ENCODE data around the gene ITGB6.

The ITGB6 gene

DNA sequence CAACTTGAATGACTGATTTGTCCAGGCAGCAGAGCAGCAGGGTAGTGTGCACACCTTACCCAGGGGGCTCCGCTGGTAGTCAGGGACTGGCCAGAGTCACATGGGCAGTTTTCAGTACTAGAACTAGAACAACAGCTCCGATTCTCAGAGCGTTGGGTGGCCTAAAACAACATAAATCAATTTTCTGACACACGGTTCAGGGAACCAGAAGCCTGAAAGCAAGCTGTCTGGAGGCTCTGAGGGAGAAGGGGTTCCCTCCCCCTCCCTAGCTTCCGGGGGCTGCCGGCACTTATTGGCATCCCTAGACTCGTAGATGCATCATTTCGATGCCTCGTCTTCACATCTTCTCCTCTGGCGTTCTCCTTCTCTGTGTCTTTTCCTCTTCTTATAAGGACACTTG is 13.4 kb upstream of the ITGB6 start:
- Histone ChIP-seq H3K27ac (ENCODE audit: low read depth, low read length) (no peak overlapping the region), H3K4me1 (ENCODE audit: control insufficient read depth, insufficient read depth, low read length) (peaks cover 5% of the 10 kb centered on the region), H3K27me3 (ENCODE audit: control insufficient read depth, insufficient read depth, low read length) (no peaks in the 10 kb centered on the region), H3K36me3 (ENCODE audit: control insufficient read depth, insufficient read depth, low read length) (no peaks in the 10 kb centered on the region), H3K4me3 (ENCODE audit: low read length) (no peak overlapping the region), H3K9ac (ENCODE audit: low read length) (no peak overlapping the region)

DNA sequence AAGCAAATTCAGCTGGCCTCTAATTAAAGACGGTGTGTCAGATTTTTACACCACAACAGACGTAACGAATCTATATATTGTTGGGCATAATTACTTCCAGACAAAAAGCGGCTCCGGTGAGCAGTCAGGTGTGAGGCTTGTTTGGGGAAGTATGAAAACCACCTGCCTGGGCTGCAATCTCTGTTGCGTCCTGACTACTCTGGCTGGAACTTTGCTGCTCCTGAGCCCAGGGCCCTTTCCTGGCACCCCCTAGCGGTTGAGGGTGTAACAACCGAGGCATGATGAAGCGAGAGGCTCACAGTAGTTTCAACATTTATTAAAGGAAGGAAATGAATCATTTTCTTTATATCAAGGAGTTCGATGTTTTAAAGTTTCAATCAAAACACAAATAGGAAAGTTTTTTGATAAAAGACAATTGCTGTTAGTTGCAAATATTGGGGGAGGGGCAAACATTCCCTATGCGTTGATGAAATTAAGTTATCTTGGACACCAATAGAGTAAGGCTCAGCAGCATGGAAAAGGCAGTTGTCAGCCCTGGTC is 10.6 kb upstream of the ITGB6 start:
- Histone ChIP-seq H3K9ac (ENCODE audit: low read length) (no peak overlapping the region), H3K4me1 (ENCODE audit: control insufficient read depth, insufficient read depth, low read length) (peaks cover 5% of the 10 kb centered on the region), H3K27ac (ENCODE audit: low read depth, low read length) (no peak overlapping the region), H3K4me3 (ENCODE audit: low read length) (no peak overlapping the region), H3K36me3 (ENCODE audit: control insufficient read depth, insufficient read depth, low read length) (no peaks in the 10 kb centered on the region), H3K27me3 (ENCODE audit: control insufficient read depth, insufficient read depth, low read length) (no peaks in the 10 kb centered on the region)

DNA sequence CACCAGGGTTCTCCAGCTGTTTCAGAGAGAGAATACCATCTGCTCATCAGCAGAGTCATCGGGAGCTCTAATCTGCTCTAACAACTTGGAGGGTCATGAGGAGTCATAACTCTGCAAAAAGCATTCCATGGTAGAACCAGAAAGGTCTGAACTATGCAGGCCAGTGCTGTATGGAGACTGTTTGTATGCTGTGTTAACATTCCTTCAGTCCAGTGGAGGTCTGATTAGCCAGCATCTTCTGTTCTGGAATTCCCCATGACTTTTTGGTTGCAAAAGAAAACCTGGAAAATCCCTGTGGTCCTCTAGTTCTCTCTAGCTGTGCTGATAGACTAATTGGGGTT is 9.4 kb upstream of the ITGB6 start:
- Histone ChIP-seq H3K36me3 (ENCODE audit: control insufficient read depth, insufficient read depth, low read length) (no peaks in the 10 kb centered on the region), H3K4me1 (ENCODE audit: control insufficient read depth, insufficient read depth, low read length) (peaks cover 4% of the 10 kb centered on the region), H3K4me3 (ENCODE audit: low read length) (no peak overlapping the region), H3K27me3 (ENCODE audit: control insufficient read depth, insufficient read depth, low read length) (no peaks in the 10 kb centered on the region), H3K9ac (ENCODE audit: low read length) (no peak overlapping the region), H3K27ac (ENCODE audit: low read depth, low read length) (no peak overlapping the region)

DNA sequence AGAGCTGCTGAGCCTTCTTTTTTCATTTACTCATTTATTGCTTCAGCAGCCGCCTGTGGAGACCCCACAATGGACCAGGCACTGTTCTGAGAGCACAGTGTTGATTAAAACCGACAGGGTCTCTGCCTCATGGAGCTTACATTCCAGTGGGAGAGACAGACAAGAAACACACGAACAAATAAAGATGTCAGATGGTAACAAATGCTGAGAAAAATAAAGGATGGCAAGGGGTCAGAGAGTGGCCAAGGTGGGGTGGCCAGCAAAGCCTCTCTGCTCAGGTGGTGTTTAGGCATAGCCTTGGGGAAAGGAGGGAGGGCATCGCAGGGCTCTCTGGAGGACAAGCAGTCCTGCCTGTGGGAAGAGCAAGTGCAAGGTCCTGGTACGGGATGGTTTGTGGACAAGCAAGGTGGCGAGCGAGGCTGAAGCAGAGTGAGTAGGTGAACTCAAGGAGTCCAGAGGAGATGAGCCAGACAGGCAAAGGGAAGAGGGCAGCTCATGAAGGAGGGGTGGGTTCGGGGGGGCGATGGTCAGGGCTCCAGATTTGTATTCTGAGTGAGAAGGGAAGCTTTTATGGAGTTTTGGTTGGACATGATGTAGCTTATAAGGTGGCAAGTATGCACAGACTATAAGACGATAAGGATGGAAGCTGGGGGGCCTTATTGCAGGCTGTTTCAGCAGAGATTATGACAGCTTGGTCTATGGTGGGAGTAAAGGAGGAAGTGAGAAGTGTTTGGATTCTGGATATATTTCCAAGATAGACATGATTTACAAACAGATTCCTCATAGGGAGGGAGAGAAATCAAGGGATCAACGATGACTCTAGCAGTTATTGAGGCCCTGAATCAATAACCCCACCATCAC is 8.8 kb upstream of the ITGB6 start:
- H3K27me3 ChIP-seq (ENCODE audit: control insufficient read depth, insufficient read depth, low read length), result no peaks in the 10 kb centered on the region
- H3K27ac ChIP-seq (ENCODE audit: low read depth, low read length), result peak overlapping the region; percentile 16
- H3K4me1 ChIP-seq (ENCODE audit: control insufficient read depth, insufficient read depth, low read length), result no peaks in the 10 kb centered on the region
- no peak overlapping the region for H3K4me3 ChIP-seq (ENCODE audit: low read length)
- H3K36me3 ChIP-seq (ENCODE audit: control insufficient read depth, insufficient read depth, low read length), result no peaks in the 10 kb centered on the region
- no peak overlapping the region for H3K9ac ChIP-seq (ENCODE audit: low read length)

GRCh38 chr2:160207804-160208654 is 8.0 kb upstream of the ITGB6 start:
- no peak overlapping the region for H3K9ac ChIP-seq (ENCODE audit: low read length)
- H3K27ac ChIP-seq (ENCODE audit: low read depth, low read length), result peak overlapping the region; percentile 16
- H3K4me3 ChIP-seq (ENCODE audit: low read length), result no peak overlapping the region

GRCh38 chr2:160207271-160207670 is 7.2 kb upstream of the ITGB6 start:
- no peaks in the 10 kb centered on the region for H3K4me1 ChIP-seq (ENCODE audit: control insufficient read depth, insufficient read depth, low read length)
- peak overlapping the region; percentile 16 for H3K27ac ChIP-seq (ENCODE audit: low read depth, low read length)
- H3K9ac ChIP-seq (ENCODE audit: low read length), result no peak overlapping the region
- no peaks in the 10 kb centered on the region for H3K36me3 ChIP-seq (ENCODE audit: control insufficient read depth, insufficient read depth, low read length)
- no peak overlapping the region for H3K4me3 ChIP-seq (ENCODE audit: low read length)
- H3K27me3 ChIP-seq (ENCODE audit: control insufficient read depth, insufficient read depth, low read length), result no peaks in the 10 kb centered on the region

More at GRCh38 chr2:160207804-160208654, 8.0 kb upstream of the ITGB6 start:
- Histone ChIP-seq H3K36me3 (ENCODE audit: control insufficient read depth, insufficient read depth, low read length) (no peaks in the 10 kb centered on the region), H3K4me1 (ENCODE audit: control insufficient read depth, insufficient read depth, low read length) (no peaks in the 10 kb centered on the region), H3K27me3 (ENCODE audit: control insufficient read depth, insufficient read depth, low read length) (no peaks in the 10 kb centered on the region)

DNA sequence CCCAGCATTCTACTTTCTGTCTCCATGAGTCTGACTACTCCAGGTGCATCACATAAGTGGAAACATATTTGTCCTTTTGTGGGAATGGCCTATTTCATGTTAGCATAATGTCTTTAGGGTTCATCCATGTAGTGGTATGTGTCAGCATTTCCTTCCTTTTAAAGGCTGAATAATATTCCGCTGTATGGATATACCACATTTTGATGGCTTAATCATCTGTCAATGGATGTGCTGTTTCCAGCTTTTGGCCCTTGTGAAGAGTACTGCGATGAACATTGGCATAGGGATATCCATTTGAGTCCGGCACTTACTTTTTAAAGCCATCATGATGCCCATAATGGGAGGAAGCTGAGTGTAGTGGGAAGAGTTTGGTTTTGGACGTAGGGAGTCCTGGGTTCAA is 6.4 kb upstream of the ITGB6 start:
- no peaks in the 10 kb centered on the region for H3K27me3 ChIP-seq (ENCODE audit: control insufficient read depth, insufficient read depth, low read length)
- no peaks in the 10 kb centered on the region for H3K36me3 ChIP-seq (ENCODE audit: control insufficient read depth, insufficient read depth, low read length)
- no peak overlapping the region for H3K9ac ChIP-seq (ENCODE audit: low read length)
- no peak overlapping the region for H3K4me3 ChIP-seq (ENCODE audit: low read length)
- H3K4me1 ChIP-seq (ENCODE audit: control insufficient read depth, insufficient read depth, low read length), result no peaks in the 10 kb centered on the region
- no peak overlapping the region for H3K27ac ChIP-seq (ENCODE audit: low read depth, low read length)

DNA sequence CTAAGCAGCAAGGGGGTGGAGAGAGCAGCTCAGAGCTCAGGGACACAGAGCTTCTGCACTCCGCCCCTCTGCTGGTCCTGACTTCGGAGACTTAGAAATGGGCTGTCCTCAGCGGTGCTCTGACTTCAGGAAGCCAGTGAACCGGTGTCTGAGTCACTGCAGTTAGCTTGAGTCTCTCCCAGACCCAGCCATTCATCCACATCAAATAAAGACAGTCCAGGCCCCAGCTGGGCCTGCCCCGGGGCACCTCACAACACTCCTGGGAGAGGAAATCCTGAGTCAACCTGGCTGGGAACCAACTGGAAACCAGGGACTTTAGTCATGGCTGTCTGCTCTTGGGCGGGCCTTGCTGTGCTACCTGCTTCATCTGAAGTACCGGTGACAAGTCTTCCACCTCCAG is 5.4 kb upstream of the ITGB6 start:
- Histone ChIP-seq H3K27ac (ENCODE audit: low read depth, low read length) (no peak overlapping the region), H3K9ac (ENCODE audit: low read length) (no peak overlapping the region), H3K27me3 (ENCODE audit: control insufficient read depth, insufficient read depth, low read length) (no peaks in the 10 kb centered on the region), H3K4me3 (ENCODE audit: low read length) (no peak overlapping the region), H3K4me1 (ENCODE audit: control insufficient read depth, insufficient read depth, low read length) (no peaks in the 10 kb centered on the region), H3K36me3 (ENCODE audit: control insufficient read depth, insufficient read depth, low read length) (no peaks in the 10 kb centered on the region)

- Histone ChIP-seq H3K4me1 (ENCODE audit: control insufficient read depth, insufficient read depth, low read length) (no peaks in the 10 kb centered on the region), H3K9ac (ENCODE audit: low read length) (no peak overlapping the region), H3K4me3 (ENCODE audit: low read length) (no peak overlapping the region), H3K27ac (ENCODE audit: low read depth, low read length) (no peak overlapping the region), H3K36me3 (ENCODE audit: control insufficient read depth, insufficient read depth, low read length) (no peaks in the 10 kb centered on the region), H3K27me3 (ENCODE audit: control insufficient read depth, insufficient read depth, low read length) (no peaks in the 10 kb centered on the region)
These were observed 3.4 kb upstream of the ITGB6 start for GRCh38 chr2:160203422-160203821.

DNA sequence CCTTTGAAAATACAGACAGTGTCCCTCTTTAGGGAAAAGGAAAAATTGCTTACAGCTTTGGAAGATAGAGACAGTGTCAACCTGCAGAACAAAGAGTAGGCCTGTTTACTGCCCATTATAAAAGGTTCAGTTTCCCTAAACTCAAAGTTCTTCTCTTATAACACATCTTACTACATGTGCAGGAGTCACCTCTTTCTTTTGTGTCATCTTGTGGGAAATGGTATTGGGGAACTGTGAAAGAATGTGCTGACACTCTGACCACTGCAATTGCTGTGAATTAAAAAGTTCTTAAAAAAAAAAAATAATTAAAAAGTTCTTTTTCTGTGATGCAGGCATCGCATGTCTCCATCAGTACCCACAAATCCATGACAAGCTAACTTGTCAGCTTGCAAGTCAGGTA is 2.9 kb upstream of the ITGB6 start:
- H3K4me3 ChIP-seq (ENCODE audit: low read length), result no peak overlapping the region
- no peak overlapping the region for H3K27ac ChIP-seq (ENCODE audit: low read depth, low read length)
- no peaks in the 10 kb centered on the region for H3K27me3 ChIP-seq (ENCODE audit: control insufficient read depth, insufficient read depth, low read length)

GRCh38 chr2:160201849-160202539 is 1.9 kb upstream of the ITGB6 start:
- Histone ChIP-seq H3K27me3 (ENCODE audit: control insufficient read depth, insufficient read depth, low read length) (no peaks in the 10 kb centered on the region), H3K4me3 (ENCODE audit: low read length) (no peak overlapping the region), H3K27ac (ENCODE audit: low read depth, low read length) (no peak overlapping the region), H3K4me1 (ENCODE audit: control insufficient read depth, insufficient read depth, low read length) (no peaks in the 10 kb centered on the region), H3K36me3 (ENCODE audit: control insufficient read depth, insufficient read depth, low read length) (no peaks in the 10 kb centered on the region), H3K9ac (ENCODE audit: low read length) (no peak overlapping the region)

More for the DNA sequence above, 2.9 kb upstream of the ITGB6 start:
- no peaks in the 10 kb centered on the region for H3K4me1 ChIP-seq (ENCODE audit: control insufficient read depth, insufficient read depth, low read length)
- H3K9ac ChIP-seq (ENCODE audit: low read length), result no peak overlapping the region
- H3K36me3 ChIP-seq (ENCODE audit: control insufficient read depth, insufficient read depth, low read length), result no peaks in the 10 kb centered on the region

DNA sequence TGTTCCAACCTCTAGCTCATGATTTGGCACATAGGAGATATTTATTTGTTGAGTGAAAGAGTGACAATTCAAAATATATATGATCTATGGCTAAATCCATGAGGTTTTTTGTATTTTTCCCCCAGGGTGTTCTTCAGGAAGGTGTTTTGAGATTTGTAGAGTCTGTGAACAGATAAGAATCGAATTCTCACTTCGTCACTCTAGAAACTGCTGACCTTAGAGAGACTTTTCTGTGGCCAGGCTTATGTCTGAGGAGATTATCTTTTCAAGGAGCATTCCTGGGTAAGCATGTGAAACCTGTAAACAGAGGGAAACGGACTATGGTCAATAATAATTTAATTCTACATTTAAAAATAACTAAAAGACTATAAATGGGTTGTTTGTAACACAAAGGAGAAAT is 849 bp upstream of the ITGB6 start:
- Histone ChIP-seq H3K27ac (ENCODE audit: low read depth, low read length) (no peak overlapping the region), H3K36me3 (ENCODE audit: control insufficient read depth, insufficient read depth, low read length) (no peaks in the 10 kb centered on the region), H3K4me3 (ENCODE audit: low read length) (no peak overlapping the region), H3K27me3 (ENCODE audit: control insufficient read depth, insufficient read depth, low read length) (no peaks in the 10 kb centered on the region), H3K4me1 (ENCODE audit: control insufficient read depth, insufficient read depth, low read length) (no peaks in the 10 kb centered on the region), H3K9ac (ENCODE audit: low read length) (no peak overlapping the region)

All from rectal smooth muscle tissue (tissue), 1 donor.